GM12878 (cell line): ENCODE data around the gene CENPA. TPM values are rescaled to one million over a fixed set of nuclear protein-coding genes. Genes with fewer than 3 reads are reported as not detected.

Source experiments
- ATAC-seq: fragments of 200-7000 bp; cut with Tn5 transposase; 3 replicates; pipeline ENCODE4 v1.9.1; 2020; ENCODE audit warnings: mild to moderate bottlenecking, moderate library complexity
- BruUV-seq: library from RNA; stranded (reverse); fragments of 400-500 nt; replicated peaks from 2 replicates; lab custom pipeline; 2021; lab: Mats Ljungman, UMichigan
- CTCF ChIA-PET: fragments of 300-600 bp; sonication (Branson Sonifier 250); formaldehyde crosslinking; extraction: SDS; loops from one replicate; lab custom pipeline; 2021; ENCODE audit warnings: inconsistent platforms; lab: Yijun Ruan, JAX
- POLR2A ChIA-PET: fragments of 350-600 bp; formaldehyde crosslinking; extraction: SDS; loops from one replicate; lab custom pipeline; 2021; ENCODE audit warnings: inconsistent platforms; lab: Charles Lee
- RAD21 ChIA-PET: fragments of 300-600 bp; sonication (Branson Sonifier 250); formaldehyde crosslinking; loops from one replicate; lab custom pipeline; 2023; ENCODE audit warnings: antibody characterized with exemption; ENCODE audit not compliant: unreplicated experiment; lab: Charles Lee
- SMC1A ChIA-PET: fragments of 300-600 bp; sonication (Branson Sonifier 250); formaldehyde crosslinking; loops from one replicate; lab custom pipeline; 2023; ENCODE audit not compliant: unreplicated experiment, uncharacterized antibody; lab: Charles Lee
- DNase-seq: peaks from one replicate; pipeline ENCODE4 v3.0.0-alpha.2; 2011; ENCODE audit warnings: low read depth, low spot score
- FAIRE-seq: peaks from 3 replicates; lab custom pipeline; 2011; peaks lifted over from hg19 to GRCh38; lab: Jason Lieb, UNC
- H2AFZ ChIP-seq: 2 replicates; pipeline ENCODE4 v1.6.0; 2011; ENCODE audit warnings: low read depth, low read length, control low read depth; ENCODE audit not compliant: control insufficient read depth
- H3K27ac ChIP-seq: 2 replicates; pipeline ENCODE4 v1.5.1; 2011; ENCODE audit warnings: control low read depth; ENCODE audit not compliant: control insufficient read depth, insufficient read depth
- H3K27me3 ChIP-seq, 2 experiments: replicated peaks in 1 of 2; 2 replicates each; pipeline versions ENCODE4 v1.6.0 to v1.6.1; 2011; ENCODE audit warnings: low read length in 1 of 2; ENCODE audit not compliant: control insufficient read depth in 2 of 2, insufficient read depth in 2 of 2
- H3K36me3 ChIP-seq, 2 experiments: 2 replicates each; pipeline ENCODE4 v1.5.1; 2011; ENCODE audit warnings: low read length in 1 of 2; ENCODE audit not compliant: control insufficient read depth in 2 of 2, insufficient read depth in 2 of 2
- H3K4me1 ChIP-seq: 2 replicates; pipeline ENCODE4 v1.6.1; 2011; ENCODE audit warnings: mild to moderate bottlenecking, low read length, moderate library complexity, mixed read lengths; ENCODE audit not compliant: control insufficient read depth, insufficient read depth
- H3K4me2 ChIP-seq: 2 replicates; pipeline ENCODE4 v1.6.0; 2011; ENCODE audit warnings: control low read depth; ENCODE audit not compliant: control insufficient read depth, insufficient read depth
- H3K4me3 ChIP-seq: fragments of 200-600 bp; sonication (generic); 2 replicates; pipeline ENCODE4 v1.5.1; 2016
- H3K79me2 ChIP-seq: 2 replicates; pipeline ENCODE4 v1.6.0; 2011; ENCODE audit warnings: low read length; ENCODE audit not compliant: control insufficient read depth, insufficient read depth
- H3K9ac ChIP-seq: 2 replicates; pipeline ENCODE4 v1.8.0; 2011; ENCODE audit warnings: low read length, control low read depth, mixed read lengths; ENCODE audit not compliant: control insufficient read depth, insufficient read depth
- H3K9me3 ChIP-seq: replicated peaks from 3 replicates; pipeline ENCODE4 v1.5.1; 2011; ENCODE audit warnings: mild to moderate bottlenecking, low read length; ENCODE audit not compliant: control insufficient read depth, insufficient read depth
- H4K20me1 ChIP-seq: 2 replicates; pipeline ENCODE4 v1.6.0; 2011; ENCODE audit not compliant: control insufficient read depth, insufficient read depth
- ATF7 ChIP-seq: fragments of 450-650 bp; IDR thresholded peaks from 2 replicates; pipeline ENCODE4 v1.6.1; 2016; ENCODE audit warnings: low read depth, mild to moderate bottlenecking
- BCL3 ChIP-seq: IDR thresholded peaks from 2 replicates; pipeline ENCODE4 v1.6.1; 2011; ENCODE audit warnings: borderline replicate concordance, low read depth, mild to moderate bottlenecking, moderate library complexity, low read length; ENCODE audit not compliant: insufficient read depth, poor library complexity, severe bottlenecking
- CBFB ChIP-seq: IDR thresholded peaks from 2 replicates; pipeline ENCODE4 v1.6.1; 2016; ENCODE audit warnings: antibody characterized with exemption, low read depth
- CTCF ChIP-seq, 3 experiments: IDR thresholded peaks in 2 of 3; conservative IDR thresholded peaks in 1 of 3; 2 replicates each; pipeline ENCODE4 v1.5.1; 2011; ENCODE audit warnings: low read depth in 3 of 3, low read length in 3 of 3, mild to moderate bottlenecking in 3 of 3, control low read depth in 2 of 3, moderate library complexity in 2 of 3, inconsistent platforms in 1 of 3, mixed read lengths in 1 of 3; ENCODE audit not compliant: control insufficient read depth in 2 of 3, insufficient read depth in 1 of 3; ENCODE audit errors: extremely low read depth in 1 of 3
- IKZF2 ChIP-seq, 2 experiments: fragments of 450-650 bp; IDR thresholded peaks; 2 replicates each; pipeline ENCODE4 v1.6.1; 2017; ENCODE audit warnings: mild to moderate bottlenecking in 2 of 2, moderate library complexity in 2 of 2
- MAX ChIP-seq: IDR thresholded peaks from 2 replicates; pipeline ENCODE4 v1.6.1; 2012; ENCODE audit warnings: low read depth, low read length, improper control_type of control experiment
- PBX3 ChIP-seq: IDR thresholded peaks from 2 replicates; pipeline ENCODE4 v1.6.1; 2011; ENCODE audit warnings: mild to moderate bottlenecking, low read depth, low read length, moderate library complexity; ENCODE audit not compliant: insufficient replicate concordance
- PKNOX1 ChIP-seq: fragments of 450-650 bp; IDR thresholded peaks from 2 replicates; pipeline ENCODE4 v1.6.1; 2016; ENCODE audit warnings: mild to moderate bottlenecking
- RCOR1 ChIP-seq: conservative IDR thresholded peaks from 2 replicates; pipeline ENCODE4 v1.6.1; 2012; ENCODE audit warnings: low read depth, low read length, improper control_type of control experiment
- SIN3A ChIP-seq: IDR thresholded peaks from 2 replicates; pipeline ENCODE4 v1.6.1; 2012; ENCODE audit warnings: low read depth, low read length, improper control_type of control experiment
- SREBF1 ChIP-seq: IDR thresholded peaks from 2 replicates; pipeline ENCODE4 v1.6.1; 2012; ENCODE audit warnings: mild to moderate bottlenecking, low read length
- TBL1XR1 ChIP-seq: IDR thresholded peaks from 2 replicates; pipeline ENCODE4 v1.6.1; 2012; ENCODE audit warnings: low read depth, low read length, improper control_type of control experiment
- TCF12 ChIP-seq: IDR thresholded peaks from 2 replicates; pipeline ENCODE4 v1.6.1; 2011; ENCODE audit warnings: low read depth, mild to moderate bottlenecking, low read length
- USF1 ChIP-seq: IDR thresholded peaks from 2 replicates; pipeline ENCODE4 v1.6.1; 2011; ENCODE audit warnings: borderline replicate concordance, low read depth, mild to moderate bottlenecking, moderate library complexity, mixed read lengths, low read length; ENCODE audit not compliant: insufficient read depth; ENCODE audit errors: extremely low read length
- ZNF274 ChIP-seq: IDR thresholded peaks from one replicate; pipeline ENCODE4 v1.8.0; 2011; ENCODE audit not compliant: insufficient read length, insufficient read depth
- WGBS: methylation state at CpG from one replicate; pipeline ENCODE4 v1.1.6; 2016; ENCODE audit warnings: low lambda C conversion rate; ENCODE audit not compliant: insufficient replicate concordance, insufficient coverage; ENCODE audit errors: missing lambda C conversion rate; 5-methylcytosine and 5-hydroxymethylcytosine counted together
- in situ Hi-C: fragments of 300-500 bp; cut with MboI; formaldehyde crosslinking; loops from 9 replicates; pipeline ENCODE4 v1.14.3; 2018; ENCODE audit warnings: mixed read lengths
- intact Hi-C: fragments of 100-400 bp; cut with micrococcal nuclease; formaldehyde crosslinking; loops from one replicate; pipeline ENCODE4 v1.14.2; 2022; ENCODE audit not compliant: unreplicated experiment
- polyA plus RNA-seq, 11 experiments: library from polyadenylated mRNA; depleted of rRNA in 4 of 11; unstranded in 6 of 11; stranded (reverse) in 5 of 11; fragments of >200 nt; fragmentation: Nextera tagmentation in 4 of 11; fragmentation: Illumina TruSeq in 1 of 11; extraction: Ambion mirVana in 4 of 11; extraction: Trizol in 1 of 11; gene quantifications; 1 replicate in 1 of 11; 2 replicates in 10 of 11; pipeline versions ENCODE4 v1.2.1 to v1.2.3, GENCODE V29; 2011 to 2016; ENCODE audit warnings: inconsistent platforms in 2 of 11, missing spikeins in 2 of 11, low read depth in 1 of 11
- total RNA-seq, 4 experiments: library from RNA; depleted of rRNA in 3 of 4; stranded (reverse); fragments of >200 nt in 3 of 4; fragmentation: Illumina TruSeq in 1 of 4; extraction: Trizol in 1 of 4; gene quantifications; 2 replicates each; pipeline versions ENCODE4 v1.2.1 to v1.2.3, GENCODE V29; 2013 to 2021

The CENPA gene
- total and polyA plus RNA-seq, 10 of the 15 experiments (the other 5 are each of a cell fraction or from before 2014, with no cell fraction given) = 8.1 to 66.6 (median 36.7) TPM

- in situ Hi-C loops (no loop called here), intact Hi-C loops (no loop called here)
- no peak overlapping the region for H3K4me2 ChIP-seq
- DNase-seq = no peak
- ChIA-PET SMC1A (no interaction called here), RAD21 (no interaction called here), POLR2A (no interaction called here), CTCF (interaction anchor here (0.9 to 1.7 kb wide), 4 partner anchors 9 to 145 kb away, joined by 3 to 6 read pairs (median 3); no protein-coding TSS in a partner anchor)
- H4K20me1 ChIP-seq = no peaks in the 10 kb centered on the region
- H3K27me3 ChIP-seq = no peaks in the 10 kb centered on the region
- 61% methylated on average over 3 of the region's 3 CpGs for WGBS
- no peaks in the 10 kb centered on the region for H3K9me3 ChIP-seq
- FAIRE-seq = no peak
- no peak for ATAC-seq
- TF ChIP-seq TBL1XR1 (no peak), PBX3 (no peak), MAX (no peak), CBFB (no peak), SREBF1 (no peak), ATF7 (no peak), ZNF274 (no peak), CTCF (IDR thresholded peaks at IDR 0.05 in 2 of 3, conservative IDR thresholded peaks at IDR 0.05 in 1 of 3; ENCODE audit: control insufficient read depth in 2 of 3, extremely low read depth in 1 of 3, insufficient read depth in 1 of 3, low read depth in 3 of 3, low read length in 3 of 3) (no peak), USF1 (no peak), RCOR1 (no peak), PKNOX1 (no peak), TCF12 (no peak), IKZF2 (IDR thresholded peaks at IDR 0.05) (no peak), SIN3A (no peak), BCL3 (no peak)
- H3K79me2 ChIP-seq = no peaks in the 10 kb centered on the region
- H3K27ac ChIP-seq = no peak overlapping the region
- H3K9ac ChIP-seq = no peak overlapping the region
- no peaks in the 10 kb centered on the region for H3K36me3 ChIP-seq
- H3K4me3 ChIP-seq = no peak overlapping the region
- H3K4me1 ChIP-seq = peaks cover 11% of the 10 kb centered on the region
- BruUV-seq = no TSS peak
- H2AFZ ChIP-seq = no peak overlapping the region; the same call in 1 of the 2 replicates
Observed at GRCh38 chr2:26752656-26753055, 33.2 kb upstream of the CENPA start.
